ENCODE data around the gene HEPHL1.

DNA sequence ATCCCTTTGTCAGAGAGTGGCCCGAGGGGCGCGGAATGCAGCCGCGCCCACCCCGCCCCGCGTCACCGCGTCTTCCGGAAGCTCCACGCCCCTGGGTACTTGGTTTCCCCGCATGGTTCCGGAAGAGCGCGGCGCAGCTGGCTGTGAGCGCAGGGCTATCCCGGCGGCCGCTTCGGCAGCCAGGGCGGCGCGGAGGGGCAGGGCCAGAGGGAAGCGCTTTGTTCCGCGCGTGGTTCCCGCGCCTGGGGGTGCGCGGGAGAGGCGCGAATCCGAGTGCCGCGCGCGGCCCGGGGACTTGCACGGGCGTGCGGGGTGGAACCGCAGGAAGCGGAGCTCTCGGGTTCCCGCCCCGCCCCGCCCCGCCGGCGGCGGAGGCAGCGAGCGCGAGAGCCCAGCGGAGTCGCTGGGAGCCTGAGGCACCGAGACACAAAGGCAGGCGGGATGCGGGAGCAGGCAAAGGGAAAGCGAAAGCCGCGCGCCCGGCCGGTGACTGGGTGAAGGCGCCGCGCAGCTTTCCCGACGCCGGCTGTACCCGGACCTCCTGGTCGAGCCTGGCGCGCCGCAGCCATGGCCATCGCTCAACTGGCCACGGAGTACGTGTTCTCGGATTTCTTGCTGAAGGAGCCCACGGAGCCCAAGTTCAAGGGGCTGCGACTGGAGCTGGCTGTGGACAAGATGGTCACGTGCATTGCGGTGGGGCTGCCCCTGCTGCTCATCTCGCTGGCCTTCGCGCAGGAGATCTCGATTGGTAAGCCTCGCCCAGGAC, 107.8 kb downstream of the HEPHL1 start, which contains the start of gene PANX1:
- TF ChIP-seq, protein P1, sequence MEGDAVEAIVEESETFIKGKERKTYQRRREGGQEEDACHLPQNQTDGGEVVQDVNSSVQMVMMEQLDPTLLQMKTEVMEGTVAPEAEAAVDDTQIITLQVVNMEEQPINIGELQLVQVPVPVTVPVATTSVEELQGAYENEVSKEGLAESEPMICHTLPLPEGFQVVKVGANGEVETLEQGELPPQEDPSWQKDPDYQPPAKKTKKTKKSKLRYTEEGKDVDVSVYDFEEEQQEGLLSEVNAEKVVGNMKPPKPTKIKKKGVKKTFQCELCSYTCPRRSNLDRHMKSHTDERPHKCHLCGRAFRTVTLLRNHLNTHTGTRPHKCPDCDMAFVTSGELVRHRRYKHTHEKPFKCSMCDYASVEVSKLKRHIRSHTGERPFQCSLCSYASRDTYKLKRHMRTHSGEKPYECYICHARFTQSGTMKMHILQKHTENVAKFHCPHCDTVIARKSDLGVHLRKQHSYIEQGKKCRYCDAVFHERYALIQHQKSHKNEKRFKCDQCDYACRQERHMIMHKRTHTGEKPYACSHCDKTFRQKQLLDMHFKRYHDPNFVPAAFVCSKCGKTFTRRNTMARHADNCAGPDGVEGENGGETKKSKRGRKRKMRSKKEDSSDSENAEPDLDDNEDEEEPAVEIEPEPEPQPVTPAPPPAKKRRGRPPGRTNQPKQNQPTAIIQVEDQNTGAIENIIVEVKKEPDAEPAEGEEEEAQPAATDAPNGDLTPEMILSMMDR (IDR thresholded peaks at IDR 0.05) = no peak
- TF ChIP-seq EZH2 (IDR thresholded peaks at IDR 0.05; ENCODE audit: borderline replicate concordance, insufficient read depth, low read depth, low read length, poor library complexity, severe bottlenecking) = no peak

Data from B cell (primary cell).